HepG2 (cell line): Measurements from ENCODE around the gene TSHZ2. TPM values are rescaled to one million over a fixed set of nuclear protein-coding genes. Genes with fewer than 3 reads are reported as not detected.

ENCODE experiments used
- AGO1 ChIP-seq: fragments of 200-400 bp; formaldehyde crosslinking; IDR thresholded peaks from 2 replicates; pipeline ENCODE4 v1.6.1; 2017; ENCODE audit warnings: mild to moderate bottlenecking, low read depth, low read length, moderate library complexity; ENCODE audit not compliant: poor library complexity, severe bottlenecking
- EEA1 ChIP-seq: sonication (generic); formaldehyde crosslinking; IDR thresholded peaks from 2 replicates; pipeline ENCODE4 v1.5.1; 2020; ENCODE audit warnings: mild to moderate bottlenecking, missing genetic modification reagents, borderline replicate concordance
- FLYWCH1 ChIP-seq: sonication (generic); formaldehyde crosslinking; IDR thresholded peaks from 2 replicates; pipeline ENCODE4 v1.8.1; 2023; ENCODE audit warnings: mild to moderate bottlenecking, missing genetic modification reagents
- HMGXB4 ChIP-seq, 2 experiments: sonication (generic) in 1 of 2; formaldehyde crosslinking in 1 of 2; IDR thresholded peaks; 2 replicates each; pipeline versions ENCODE4 v1.4.0 to v1.6.1; 2018 to 2020; ENCODE audit warnings: missing genetic modification reagents in 2 of 2, borderline replicate concordance in 1 of 2, low read depth in 1 of 2, mild to moderate bottlenecking in 1 of 2, missing biosample characterization in 1 of 2
- MED13 ChIP-seq: sonication (generic); formaldehyde crosslinking; IDR thresholded peaks from 2 replicates; pipeline ENCODE4 v1.5.0; 2020; ENCODE audit warnings: missing genetic modification reagents
- STAG1 ChIP-seq: sonication (generic); formaldehyde crosslinking; IDR thresholded peaks from 2 replicates; pipeline ENCODE4 v1.4.0; 2020; ENCODE audit warnings: missing genetic modification reagents
- STAT6 ChIP-seq: sonication (generic); formaldehyde crosslinking; IDR thresholded peaks from 2 replicates; pipeline ENCODE4 v1.4.0; 2020; ENCODE audit warnings: missing genetic modification reagents, mild to moderate bottlenecking, borderline replicate concordance
- ZNF256 ChIP-seq: sonication (generic); formaldehyde crosslinking; conservative IDR thresholded peaks from 2 replicates; pipeline ENCODE4 v1.4.0; 2020; ENCODE audit warnings: missing genetic modification reagents
- ZNF275 ChIP-seq: sonication (generic); formaldehyde crosslinking; IDR thresholded peaks from 2 replicates; pipeline ENCODE4 v1.8.0; 2022; ENCODE audit warnings: missing genetic modification reagents, mild to moderate bottlenecking, inconsistent platforms, borderline replicate concordance
- ZNF354B ChIP-seq: sonication (generic); formaldehyde crosslinking; IDR thresholded peaks from 2 replicates; pipeline ENCODE4 v1.8.0; 2022; ENCODE audit warnings: mild to moderate bottlenecking, missing genetic modification reagents
- polyA plus RNA-seq, 8 experiments: library from polyadenylated mRNA; depleted of rRNA in 3 of 8; stranded (reverse) in 7 of 8; unstranded in 1 of 8; fragments of >200 nt; fragmentation: Illumina TruSeq in 4 of 8; extraction: Trizol in 4 of 8; gene quantifications; 2 replicates each; pipeline versions ENCODE4 v1.2.1 to v1.2.3, GENCODE V29; 2011 to 2016; ENCODE audit warnings: low read depth in 4 of 8, missing spikeins in 1 of 8, mixed read lengths in 1 of 8; ENCODE audit not compliant: insufficient read depth in 1 of 8
- total RNA-seq, 5 experiments: library from RNA; depleted of rRNA; stranded (reverse); fragments of >200 nt; fragmentation: Illumina TruSeq; extraction: Trizol; gene quantifications; 2 replicates each; pipeline ENCODE4 v1.2.3, GENCODE V29; 2016; ENCODE audit warnings: low read depth in 1 of 5
- TF ChIP-seq, protein P1 (sequence below): sonication (generic); formaldehyde crosslinking; IDR thresholded peaks from 2 replicates; pipeline ENCODE4 v1.5.0; 2020; ENCODE audit warnings: mild to moderate bottlenecking, missing genetic modification reagents, borderline replicate concordance
- TF ChIP-seq, protein P2 (sequence below): sonication (generic); formaldehyde crosslinking; IDR thresholded peaks from 2 replicates; pipeline ENCODE4 v1.4.0; 2020; ENCODE audit warnings: missing genetic modification reagents

TSHZ2 gene
- total and polyA plus RNA-seq, 2 of the 13 experiments (the other 11 are each of a cell fraction or from before 2014, with no cell fraction given): 0.01 TPM; not detected in 1

GRCh38 chr20:53081916-53082863, 110.0 kb downstream of the TSHZ2 start (continued):
- TF ChIP-seq STAT6 (no peak; the same call in 1 of the 2 replicates), ZNF275 (CRISPR knock-in tag) (no peak), EEA1 (CRISPR knock-in tag) (no peak), AGO1 (no peak), FLYWCH1 (CRISPR knock-in tag) (no peak), ZNF256 (CRISPR knock-in tag) (no peak), ZNF354B (no peak), MED13 (peak; percentile 43; the same call in 1 of the 2 replicates), STAG1 (CRISPR knock-in tag) (no peak; the same call in 1 of the 2 replicates), HMGXB4 (CRISPR knock-in tag; IDR thresholded peaks at IDR 0.05; ENCODE audit: borderline replicate concordance in 1 of 2, low read depth in 1 of 2) (peak in 1 of 2 experiments; percentile 16; a peak in 1 of 4 replicates)
- TF ChIP-seq, protein P1, sequence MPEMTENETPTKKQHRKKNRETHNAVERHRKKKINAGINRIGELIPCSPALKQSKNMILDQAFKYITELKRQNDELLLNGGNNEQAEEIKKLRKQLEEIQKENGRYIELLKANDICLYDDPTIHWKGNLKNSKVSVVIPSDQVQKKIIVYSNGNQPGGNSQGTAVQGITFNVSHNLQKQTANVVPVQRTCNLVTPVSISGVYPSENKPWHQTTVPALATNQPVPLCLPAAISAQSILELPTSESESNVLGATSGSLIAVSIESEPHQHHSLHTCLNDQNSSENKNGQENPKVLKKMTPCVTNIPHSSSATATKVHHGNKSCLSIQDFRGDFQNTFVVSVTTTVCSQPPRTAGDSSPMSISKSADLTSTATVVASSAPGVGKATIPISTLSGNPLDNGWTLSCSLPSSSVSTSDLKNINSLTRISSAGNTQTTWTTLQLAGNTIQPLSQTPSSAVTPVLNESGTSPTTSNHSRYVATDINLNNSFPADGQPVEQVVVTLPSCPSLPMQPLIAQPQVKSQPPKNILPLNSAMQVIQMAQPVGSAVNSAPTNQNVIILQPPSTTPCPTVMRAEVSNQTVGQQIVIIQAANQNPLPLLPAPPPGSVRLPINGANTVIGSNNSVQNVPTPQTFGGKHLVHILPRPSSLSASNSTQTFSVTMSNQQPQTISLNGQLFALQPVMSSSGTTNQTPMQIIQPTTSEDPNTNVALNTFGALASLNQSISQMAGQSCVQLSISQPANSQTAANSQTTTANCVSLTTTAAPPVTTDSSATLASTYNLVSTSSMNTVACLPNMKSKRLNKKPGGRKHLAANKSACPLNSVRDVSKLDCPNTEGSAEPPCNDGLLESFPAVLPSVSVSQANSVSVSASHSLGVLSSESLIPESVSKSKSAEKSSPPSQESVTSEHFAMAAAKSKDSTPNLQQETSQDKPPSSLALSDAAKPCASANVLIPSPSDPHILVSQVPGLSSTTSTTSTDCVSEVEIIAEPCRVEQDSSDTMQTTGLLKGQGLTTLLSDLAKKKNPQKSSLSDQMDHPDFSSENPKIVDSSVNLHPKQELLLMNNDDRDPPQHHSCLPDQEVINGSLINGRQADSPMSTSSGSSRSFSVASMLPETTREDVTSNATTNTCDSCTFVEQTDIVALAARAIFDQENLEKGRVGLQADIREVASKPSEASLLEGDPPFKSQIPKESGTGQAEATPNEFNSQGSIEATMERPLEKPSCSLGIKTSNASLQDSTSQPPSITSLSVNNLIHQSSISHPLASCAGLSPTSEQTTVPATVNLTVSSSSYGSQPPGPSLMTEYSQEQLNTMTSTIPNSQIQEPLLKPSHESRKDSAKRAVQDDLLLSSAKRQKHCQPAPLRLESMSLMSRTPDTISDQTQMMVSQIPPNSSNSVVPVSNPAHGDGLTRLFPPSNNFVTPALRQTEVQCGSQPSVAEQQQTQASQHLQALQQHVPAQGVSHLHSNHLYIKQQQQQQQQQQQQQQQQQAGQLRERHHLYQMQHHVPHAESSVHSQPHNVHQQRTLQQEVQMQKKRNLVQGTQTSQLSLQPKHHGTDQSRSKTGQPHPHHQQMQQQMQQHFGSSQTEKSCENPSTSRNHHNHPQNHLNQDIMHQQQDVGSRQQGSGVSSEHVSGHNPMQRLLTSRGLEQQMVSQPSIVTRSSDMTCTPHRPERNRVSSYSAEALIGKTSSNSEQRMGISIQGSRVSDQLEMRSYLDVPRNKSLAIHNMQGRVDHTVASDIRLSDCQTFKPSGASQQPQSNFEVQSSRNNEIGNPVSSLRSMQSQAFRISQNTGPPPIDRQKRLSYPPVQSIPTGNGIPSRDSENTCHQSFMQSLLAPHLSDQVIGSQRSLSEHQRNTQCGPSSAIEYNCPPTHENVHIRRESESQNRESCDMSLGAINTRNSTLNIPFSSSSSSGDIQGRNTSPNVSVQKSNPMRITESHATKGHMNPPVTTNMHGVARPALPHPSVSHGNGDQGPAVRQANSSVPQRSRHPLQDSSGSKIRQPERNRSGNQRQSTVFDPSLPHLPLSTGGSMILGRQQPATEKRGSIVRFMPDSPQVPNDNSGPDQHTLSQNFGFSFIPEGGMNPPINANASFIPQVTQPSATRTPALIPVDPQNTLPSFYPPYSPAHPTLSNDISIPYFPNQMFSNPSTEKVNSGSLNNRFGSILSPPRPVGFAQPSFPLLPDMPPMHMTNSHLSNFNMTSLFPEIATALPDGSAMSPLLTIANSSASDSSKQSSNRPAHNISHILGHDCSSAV (CRISPR knock-in tag): no peak
- TF ChIP-seq, protein P2, sequence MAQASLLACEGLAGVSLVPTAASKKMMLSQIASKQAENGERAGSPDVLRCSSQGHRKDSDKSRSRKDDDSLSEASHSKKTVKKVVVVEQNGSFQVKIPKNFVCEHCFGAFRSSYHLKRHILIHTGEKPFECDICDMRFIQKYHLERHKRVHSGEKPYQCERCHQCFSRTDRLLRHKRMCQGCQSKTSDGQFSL (CRISPR knock-in tag): no peak
